GM08714 (cell line): ENCODE data around the gene HOXC10.

ENCODE experiments used
- H3K4me3 ChIP-seq: fragments of 200-500 bp; sonication (Bioruptor generic); 2 replicates; pipeline ENCODE4 v1.5.1; 2014; ENCODE audit warnings: mild to moderate bottlenecking, low read length, inconsistent platforms
- ZNF274 ChIP-seq: IDR thresholded peaks from 2 replicates; pipeline ENCODE4 v1.6.1; 2012; ENCODE audit warnings: mild to moderate bottlenecking, low read depth, low read length

Gene HOXC10

DNA sequence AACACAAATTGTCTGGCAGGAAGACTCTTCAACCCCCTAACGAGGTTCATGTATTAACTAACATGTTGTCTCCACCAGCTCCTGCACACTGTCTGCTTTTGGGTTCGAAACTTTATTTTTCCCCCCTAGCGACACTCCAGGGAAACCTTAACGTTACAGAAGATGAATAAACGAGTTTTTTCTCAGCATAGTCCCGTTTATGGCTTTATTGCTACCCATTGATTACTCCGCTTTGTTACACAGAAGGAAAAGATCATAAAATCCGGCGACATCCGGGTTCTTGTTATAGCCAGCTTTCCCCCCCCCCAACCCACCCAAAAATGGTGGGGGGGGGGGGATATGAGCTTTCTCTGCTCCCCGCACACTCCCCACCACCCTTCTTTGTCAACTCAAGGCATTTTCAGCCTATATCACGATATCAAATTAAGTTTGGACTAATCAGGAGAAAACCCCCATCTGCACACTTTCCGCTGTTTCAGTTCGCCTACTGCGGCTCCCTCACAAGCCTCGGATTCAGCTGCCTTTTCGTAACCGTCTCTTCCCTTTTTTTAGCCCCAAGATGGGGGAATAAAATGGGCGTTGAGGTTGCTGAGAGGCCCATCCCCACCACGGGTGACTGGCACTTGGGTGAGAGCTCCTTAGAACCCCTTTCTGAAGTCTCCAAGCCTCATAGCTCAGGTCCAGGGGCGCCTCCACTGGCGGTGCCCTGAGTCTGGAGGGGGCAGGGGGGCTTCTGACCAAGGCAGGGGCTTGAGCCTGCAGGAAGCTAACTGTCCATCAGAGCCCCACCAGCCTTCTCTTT is 41.9 kb downstream of the HOXC10 start:
- no peak overlapping the region for H3K4me3 ChIP-seq
- no peak for TF ChIP-seq ZNF274

- no peak for TF ChIP-seq ZNF274
- no peak overlapping the region for H3K4me3 ChIP-seq
Measured at GRCh38 chr12:54027442-54027786, 42.5 kb downstream of the HOXC10 start.

GRCh38 chr12:54028314-54029201 is 43.6 kb downstream of the HOXC10 start, which contains the start of gene HOXC6:
Gene HOXC6 (plus strand): TSS chr12:54028440. CDS start chr12:54028522, 82 bp downstream.
- no peak within 1 kb of the TSS for H3K4me3 ChIP-seq
- no peak for TF ChIP-seq ZNF274

GRCh38 chr12:54029529-54030441 is 44.8 kb downstream of the HOXC10 start:
- no peak overlapping the region for H3K4me3 ChIP-seq
- no peak for TF ChIP-seq ZNF274

DNA sequence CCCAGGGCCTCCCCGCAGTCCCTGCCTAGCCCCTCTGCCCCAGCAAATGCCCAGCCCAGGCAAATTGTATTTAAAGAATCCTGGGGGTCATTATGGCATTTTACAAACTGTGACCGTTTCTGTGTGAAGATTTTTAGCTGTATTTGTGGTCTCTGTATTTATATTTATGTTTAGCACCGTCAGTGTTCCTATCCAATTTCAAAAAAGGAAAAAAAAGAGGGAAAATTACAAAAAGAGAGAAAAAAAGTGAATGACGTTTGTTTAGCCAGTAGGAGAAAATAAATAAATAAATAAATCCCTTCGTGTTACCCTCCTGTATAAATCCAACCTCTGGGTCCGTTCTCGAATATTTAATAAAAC is 45.5 kb downstream of the HOXC10 start:
- no peak for TF ChIP-seq ZNF274
- H3K4me3 ChIP-seq, result no peak overlapping the region

DNA sequence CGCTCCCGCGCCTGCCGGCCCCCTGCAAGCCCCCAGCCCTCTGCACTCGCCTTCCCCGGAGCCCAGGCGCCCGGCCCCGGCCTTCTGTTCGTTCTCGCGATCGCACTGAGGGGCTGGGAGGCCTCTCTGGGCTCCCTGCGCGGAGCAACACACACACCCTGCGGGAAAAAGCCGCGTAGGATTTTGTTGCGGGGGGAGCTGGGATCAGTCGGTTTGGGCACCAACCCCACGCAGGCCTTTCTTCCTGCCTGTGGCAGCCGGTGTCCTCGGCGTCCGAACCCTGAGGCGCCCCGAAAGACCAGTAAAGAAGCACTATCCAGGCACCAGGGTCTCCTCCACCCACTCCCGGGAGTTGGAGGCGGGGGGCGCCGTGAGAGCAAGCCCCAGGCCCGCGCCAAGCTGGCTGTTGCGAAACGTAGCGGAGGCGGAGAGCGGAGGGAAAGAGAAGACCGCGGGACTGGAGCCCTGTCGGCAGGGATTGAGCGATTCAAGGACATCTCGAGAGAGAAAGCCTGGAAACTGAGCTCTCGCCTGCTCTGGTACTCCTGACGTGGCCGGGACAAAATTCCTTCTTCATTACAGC is 46.0 kb downstream of the HOXC10 start:
- H3K4me3 ChIP-seq, result no peak overlapping the region
- TF ChIP-seq ZNF274, result no peak

DNA sequence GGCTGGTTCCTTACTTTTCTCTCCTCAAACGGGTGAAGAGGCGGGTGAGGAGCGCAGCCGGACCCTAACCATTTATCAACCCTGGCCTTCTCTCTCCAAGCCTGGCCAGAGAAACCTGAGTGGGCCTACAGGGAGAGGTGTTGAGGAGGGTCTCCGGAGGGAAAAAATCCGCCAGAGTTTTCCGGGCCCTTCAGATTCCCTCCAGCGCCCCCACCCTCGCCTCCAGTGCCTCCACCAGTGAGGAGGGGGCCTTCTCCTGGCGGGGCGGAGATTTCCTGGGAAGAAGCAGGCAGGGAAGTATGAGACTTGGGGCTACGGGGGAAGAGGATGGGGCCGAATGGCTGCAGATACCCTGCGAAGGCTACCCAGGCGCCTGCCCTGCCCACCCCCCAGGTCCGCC is 46.5 kb downstream of the HOXC10 start:
- H3K4me3 ChIP-seq, result no peak overlapping the region
- TF ChIP-seq ZNF274, result no peak

GRCh38 chr12:54032086-54032619 is 47.2 kb downstream of the HOXC10 start:
- no peak overlapping the region for H3K4me3 ChIP-seq
- TF ChIP-seq ZNF274, result no peak

- H3K4me3 ChIP-seq, result no peak within 1 kb of the TSS
- TF ChIP-seq ZNF274, result no peak
Measured at GRCh38 chr12:54032627-54033100, 47.7 kb downstream of the HOXC10 start, which contains the start of gene HOXC5. Gene HOXC5 (plus strand): TSS chr12:54033050. CDS start chr12:54033123, 73 bp downstream.

DNA sequence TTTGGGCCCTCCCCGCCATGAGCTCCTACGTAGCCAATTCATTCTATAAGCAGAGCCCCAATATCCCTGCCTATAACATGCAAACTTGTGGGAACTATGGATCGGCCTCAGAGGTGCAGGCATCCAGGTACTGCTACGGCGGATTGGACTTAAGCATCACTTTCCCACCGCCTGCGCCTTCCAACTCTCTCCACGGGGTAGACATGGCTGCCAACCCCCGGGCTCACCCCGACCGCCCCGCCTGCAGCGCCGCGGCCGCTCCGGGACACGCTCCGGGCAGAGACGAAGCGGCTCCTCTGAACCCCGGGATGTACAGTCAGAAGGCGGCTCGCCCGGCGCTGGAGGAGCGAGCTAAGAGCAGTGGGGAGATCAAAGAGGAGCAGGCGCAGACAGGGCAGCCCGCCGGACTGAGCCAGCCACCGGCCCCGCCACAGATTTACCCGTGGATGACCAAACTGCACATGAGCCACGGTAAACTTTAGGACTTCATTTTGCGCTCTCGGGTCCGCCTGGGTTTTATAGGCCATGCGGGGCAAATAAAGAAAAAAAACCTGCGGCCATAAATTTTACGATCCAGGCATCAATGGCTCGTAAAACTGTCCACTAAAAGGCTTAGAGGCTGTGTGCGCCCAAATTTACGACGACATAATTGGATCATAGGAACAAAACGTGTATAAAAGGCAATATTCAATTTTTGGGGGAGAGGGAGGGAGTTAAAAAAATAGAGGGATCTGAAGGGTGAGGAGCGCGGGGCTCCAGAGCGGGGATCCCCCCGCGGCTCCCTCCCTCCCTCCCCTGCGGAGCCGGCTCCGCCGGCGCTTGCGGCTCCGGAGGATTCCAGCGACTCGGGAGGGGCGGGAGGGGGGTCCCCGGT is 48.4 kb downstream of the HOXC10 start:
- TF ChIP-seq ZNF274, result no peak
- H3K4me3 ChIP-seq, result no peak overlapping the region

GRCh38 chr12:54033980-54034784 is 49.2 kb downstream of the HOXC10 start:
- no peak for TF ChIP-seq ZNF274
- H3K4me3 ChIP-seq, result no peak overlapping the region

DNA sequence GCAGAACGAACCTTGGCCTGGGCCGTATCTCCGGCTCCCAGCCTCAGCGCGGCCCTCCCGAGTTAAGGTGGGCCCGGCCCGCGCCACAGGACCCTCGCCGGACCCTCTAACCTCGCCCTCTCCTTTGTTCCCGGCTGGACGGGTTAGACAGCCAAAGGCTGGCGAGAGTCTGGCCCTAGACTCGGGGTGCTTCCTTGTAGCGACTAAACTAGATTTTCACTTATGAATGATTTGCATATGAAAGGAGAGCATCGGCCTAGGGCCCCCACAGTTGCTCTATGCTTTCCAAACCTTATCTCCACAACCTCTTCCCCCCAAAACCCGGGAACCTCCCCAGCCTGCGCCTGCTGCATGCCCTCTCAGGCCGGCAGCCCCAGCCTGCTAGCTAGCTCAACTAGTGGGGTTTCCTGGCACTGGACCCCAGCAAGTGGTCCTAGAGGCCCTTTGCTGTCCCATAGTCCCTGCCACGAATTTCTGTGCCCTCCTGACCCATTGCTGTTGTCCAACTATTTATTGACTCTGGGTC is 49.9 kb downstream of the HOXC10 start:
- no peak overlapping the region for H3K4me3 ChIP-seq
- TF ChIP-seq ZNF274, result no peak
